HEK293 (cell line): ENCODE data around the gene CAD.

Experiments used
- CTCF ChIA-PET: fragments of 350-600 bp; formaldehyde crosslinking; extraction: SDS; loops from one replicate; lab custom pipeline; 2021; ENCODE audit warnings: antibody characterized with exemption; lab: Yijun Ruan, JAX
- POLR2A ChIA-PET: fragments of 300-600 bp; formaldehyde crosslinking; extraction: SDS; loops from one replicate; lab custom pipeline; 2020; ENCODE audit warnings: antibody characterized with exemption, inconsistent platforms; lab: Yijun Ruan, JAX
- H3K27ac ChIP-seq: fragments of 200-500 bp; sonication (Bioruptor generic); 2 replicates; pipeline ENCODE4 v1.5.1; 2014; ENCODE audit warnings: low read depth, low read length, control low read depth, inconsistent platforms; ENCODE audit errors: extremely low read depth
- H3K36me3 ChIP-seq, 2 experiments: fragments of 200-500 bp in 1 of 2; sonication (Bioruptor generic) in 1 of 2; 1 replicate in 1 of 2; 2 replicates in 1 of 2; pipeline ENCODE4 v1.5.1; 2014 to 2017; ENCODE audit warnings: inconsistent platforms in 2 of 2, low read length in 2 of 2; ENCODE audit not compliant: control insufficient read depth in 2 of 2, insufficient read depth in 1 of 2
- H3K4me1 ChIP-seq: fragments of 200-500 bp; sonication (Bioruptor generic); 2 replicates; pipeline ENCODE4 v1.5.1; 2014; ENCODE audit warnings: mild to moderate bottlenecking, low read length, inconsistent platforms; ENCODE audit not compliant: control insufficient read depth, insufficient read depth
- H3K4me3 ChIP-seq: 2 replicates; pipeline ENCODE4 v1.5.1; 2011; ENCODE audit warnings: low read depth, mild to moderate bottlenecking, control low read depth, low read length, moderate library complexity
- H3K9me3 ChIP-seq: fragments of 200-500 bp; sonication (Bioruptor generic); 2 replicates; pipeline ENCODE4 v1.5.1; 2014; ENCODE audit warnings: low read depth, low read length, inconsistent platforms; ENCODE audit not compliant: control insufficient read depth, insufficient read depth
- HOXC10 ChIP-seq: sonication (generic); formaldehyde crosslinking; IDR thresholded peaks from 2 replicates; pipeline ENCODE4 v1.8.1; 2023; ENCODE audit warnings: mild to moderate bottlenecking, missing genetic modification reagents
- MYNN ChIP-seq: fragments of 450-650 bp; formaldehyde crosslinking; IDR thresholded peaks from 2 replicates; pipeline ENCODE4 v1.5.1; 2016; ENCODE audit warnings: missing biosample characterization, missing genetic modification characterization, borderline replicate concordance
- ZIC2 ChIP-seq: fragments of 450-650 bp; formaldehyde crosslinking; IDR thresholded peaks from 2 replicates; pipeline ENCODE4 v1.5.1; 2016; ENCODE audit warnings: missing biosample characterization, missing genetic modification characterization
- ZNF157 ChIP-seq: fragments of 450-650 bp; formaldehyde crosslinking; IDR thresholded peaks from 2 replicates; pipeline ENCODE4 v1.5.1; 2016; ENCODE audit warnings: missing biosample characterization, missing genetic modification characterization
- ZNF16 ChIP-seq: fragments of 450-650 bp; formaldehyde crosslinking; IDR thresholded peaks from 2 replicates; pipeline ENCODE4 v1.5.1; 2016; ENCODE audit warnings: low read depth, missing biosample characterization, missing genetic modification characterization
- ZNF223 ChIP-seq: fragments of 450-650 bp; formaldehyde crosslinking; IDR thresholded peaks from 2 replicates; pipeline ENCODE4 v1.5.1; 2016; ENCODE audit warnings: missing biosample characterization, missing genetic modification characterization
- ZNF585B ChIP-seq: fragments of 450-650 bp; formaldehyde crosslinking; IDR thresholded peaks from 2 replicates; pipeline ENCODE4 v1.5.1; 2016; ENCODE audit warnings: missing biosample characterization, missing genetic modification characterization
- ZNF610 ChIP-seq: fragments of 450-650 bp; formaldehyde crosslinking; IDR thresholded peaks from 2 replicates; pipeline ENCODE4 v1.5.1; 2016; ENCODE audit warnings: missing biosample characterization, missing genetic modification characterization, borderline replicate concordance
- ZNF624 ChIP-seq: fragments of 450-650 bp; formaldehyde crosslinking; IDR thresholded peaks from 2 replicates; pipeline ENCODE4 v1.5.1; 2017; ENCODE audit warnings: missing biosample characterization, missing genetic modification characterization
- ZNF664 ChIP-seq: fragments of 450-650 bp; formaldehyde crosslinking; IDR thresholded peaks from 2 replicates; pipeline ENCODE4 v1.5.1; 2016; ENCODE audit warnings: missing biosample characterization, missing genetic modification characterization
- ZNF701 ChIP-seq: fragments of 450-650 bp; formaldehyde crosslinking; IDR thresholded peaks from 2 replicates; pipeline ENCODE4 v1.5.1; 2016; ENCODE audit warnings: missing biosample characterization, missing genetic modification characterization
- ZNF76 ChIP-seq: fragments of 450-650 bp; formaldehyde crosslinking; IDR thresholded peaks from 2 replicates; pipeline ENCODE4; 2016; ENCODE audit warnings: low read depth, missing biosample characterization, missing genetic modification characterization, borderline replicate concordance
- ZNF843 ChIP-seq: fragments of 450-650 bp; formaldehyde crosslinking; IDR thresholded peaks from 2 replicates; pipeline ENCODE4 v1.5.1; 2016; ENCODE audit warnings: missing biosample characterization, missing genetic modification characterization
- TF ChIP-seq, protein P1 (sequence below): fragments of 450-650 bp; IDR thresholded peaks from 2 replicates; pipeline ENCODE4 v1.5.1; 2018; ENCODE audit warnings: missing biosample characterization, missing genetic modification characterization
- TF ChIP-seq, protein P2 (sequence below): fragments of 450-650 bp; formaldehyde crosslinking; IDR thresholded peaks from 2 replicates; pipeline ENCODE4 v1.5.1; 2016; ENCODE audit warnings: missing biosample characterization, missing genetic modification characterization
- TF ChIP-seq, protein P3 (sequence below): fragments of 450-650 bp; formaldehyde crosslinking; IDR thresholded peaks from 2 replicates; pipeline ENCODE4; 2016; ENCODE audit warnings: missing biosample characterization, missing genetic modification characterization
- TF ChIP-seq, protein P4 (sequence below): fragments of 450-650 bp; formaldehyde crosslinking; IDR thresholded peaks from 2 replicates; pipeline ENCODE4 v1.5.1; 2016; ENCODE audit warnings: missing biosample characterization, missing genetic modification characterization, low read depth
- TF ChIP-seq, protein P5 (sequence below): fragments of 450-650 bp; formaldehyde crosslinking; IDR thresholded peaks from 2 replicates; pipeline ENCODE4 v1.5.1; 2016; ENCODE audit warnings: missing biosample characterization, missing genetic modification characterization

CAD gene

DNA sequence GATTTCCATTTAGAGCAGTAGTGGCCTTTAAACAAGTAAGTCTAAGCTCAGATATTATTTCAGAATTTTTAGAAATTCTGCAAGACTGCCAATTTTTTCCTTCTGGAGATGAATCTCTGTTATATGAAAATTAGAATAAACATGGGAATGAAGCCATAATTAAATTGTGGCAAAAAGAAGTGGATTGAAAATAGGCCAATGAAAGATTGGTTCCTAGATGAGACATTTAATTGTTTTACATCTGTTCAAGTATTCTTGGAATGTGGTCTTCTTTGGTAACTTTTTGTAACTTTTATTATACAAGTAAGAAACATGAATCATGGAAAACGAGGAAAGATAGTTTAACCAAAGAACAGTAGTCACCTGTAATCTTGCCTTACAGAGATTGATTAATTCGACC is 10.3 kb downstream of the CAD start (continued):
- TF ChIP-seq, protein P1, sequence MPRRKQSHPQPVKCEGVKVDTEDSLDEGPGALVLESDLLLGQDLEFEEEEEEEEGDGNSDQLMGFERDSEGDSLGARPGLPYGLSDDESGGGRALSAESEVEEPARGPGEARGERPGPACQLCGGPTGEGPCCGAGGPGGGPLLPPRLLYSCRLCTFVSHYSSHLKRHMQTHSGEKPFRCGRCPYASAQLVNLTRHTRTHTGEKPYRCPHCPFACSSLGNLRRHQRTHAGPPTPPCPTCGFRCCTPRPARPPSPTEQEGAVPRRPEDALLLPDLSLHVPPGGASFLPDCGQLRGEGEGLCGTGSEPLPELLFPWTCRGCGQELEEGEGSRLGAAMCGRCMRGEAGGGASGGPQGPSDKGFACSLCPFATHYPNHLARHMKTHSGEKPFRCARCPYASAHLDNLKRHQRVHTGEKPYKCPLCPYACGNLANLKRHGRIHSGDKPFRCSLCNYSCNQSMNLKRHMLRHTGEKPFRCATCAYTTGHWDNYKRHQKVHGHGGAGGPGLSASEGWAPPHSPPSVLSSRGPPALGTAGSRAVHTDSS (tag by site-specific recombination) = no peak

DNA sequence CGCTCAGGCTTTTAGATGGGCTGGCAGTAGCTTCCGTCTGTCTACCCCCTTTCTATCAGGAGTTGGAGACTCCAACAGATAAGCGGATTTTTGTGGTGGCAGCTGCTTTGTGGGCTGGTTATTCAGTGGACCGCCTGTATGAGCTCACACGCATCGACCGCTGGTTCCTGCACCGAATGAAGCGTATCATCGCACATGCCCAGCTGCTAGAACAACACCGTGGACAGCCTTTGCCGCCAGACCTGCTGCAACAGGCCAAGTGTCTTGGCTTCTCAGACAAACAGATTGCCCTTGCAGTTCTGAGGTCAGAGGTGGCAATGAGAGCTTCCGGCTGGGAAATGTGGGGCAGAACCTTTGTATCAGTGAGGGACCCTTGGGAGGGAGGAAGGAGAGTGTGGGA is 14.8 kb downstream of the CAD start:
- no peak for TF ChIP-seq HOXC10
- TF ChIP-seq, protein P2, sequence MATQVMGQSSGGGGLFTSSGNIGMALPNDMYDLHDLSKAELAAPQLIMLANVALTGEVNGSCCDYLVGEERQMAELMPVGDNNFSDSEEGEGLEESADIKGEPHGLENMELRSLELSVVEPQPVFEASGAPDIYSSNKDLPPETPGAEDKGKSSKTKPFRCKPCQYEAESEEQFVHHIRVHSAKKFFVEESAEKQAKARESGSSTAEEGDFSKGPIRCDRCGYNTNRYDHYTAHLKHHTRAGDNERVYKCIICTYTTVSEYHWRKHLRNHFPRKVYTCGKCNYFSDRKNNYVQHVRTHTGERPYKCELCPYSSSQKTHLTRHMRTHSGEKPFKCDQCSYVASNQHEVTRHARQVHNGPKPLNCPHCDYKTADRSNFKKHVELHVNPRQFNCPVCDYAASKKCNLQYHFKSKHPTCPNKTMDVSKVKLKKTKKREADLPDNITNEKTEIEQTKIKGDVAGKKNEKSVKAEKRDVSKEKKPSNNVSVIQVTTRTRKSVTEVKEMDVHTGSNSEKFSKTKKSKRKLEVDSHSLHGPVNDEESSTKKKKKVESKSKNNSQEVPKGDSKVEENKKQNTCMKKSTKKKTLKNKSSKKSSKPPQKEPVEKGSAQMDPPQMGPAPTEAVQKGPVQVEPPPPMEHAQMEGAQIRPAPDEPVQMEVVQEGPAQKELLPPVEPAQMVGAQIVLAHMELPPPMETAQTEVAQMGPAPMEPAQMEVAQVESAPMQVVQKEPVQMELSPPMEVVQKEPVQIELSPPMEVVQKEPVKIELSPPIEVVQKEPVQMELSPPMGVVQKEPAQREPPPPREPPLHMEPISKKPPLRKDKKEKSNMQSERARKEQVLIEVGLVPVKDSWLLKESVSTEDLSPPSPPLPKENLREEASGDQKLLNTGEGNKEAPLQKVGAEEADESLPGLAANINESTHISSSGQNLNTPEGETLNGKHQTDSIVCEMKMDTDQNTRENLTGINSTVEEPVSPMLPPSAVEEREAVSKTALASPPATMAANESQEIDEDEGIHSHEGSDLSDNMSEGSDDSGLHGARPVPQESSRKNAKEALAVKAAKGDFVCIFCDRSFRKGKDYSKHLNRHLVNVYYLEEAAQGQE (tag by site-specific recombination) = no peak
- TF ChIP-seq, protein P3, sequence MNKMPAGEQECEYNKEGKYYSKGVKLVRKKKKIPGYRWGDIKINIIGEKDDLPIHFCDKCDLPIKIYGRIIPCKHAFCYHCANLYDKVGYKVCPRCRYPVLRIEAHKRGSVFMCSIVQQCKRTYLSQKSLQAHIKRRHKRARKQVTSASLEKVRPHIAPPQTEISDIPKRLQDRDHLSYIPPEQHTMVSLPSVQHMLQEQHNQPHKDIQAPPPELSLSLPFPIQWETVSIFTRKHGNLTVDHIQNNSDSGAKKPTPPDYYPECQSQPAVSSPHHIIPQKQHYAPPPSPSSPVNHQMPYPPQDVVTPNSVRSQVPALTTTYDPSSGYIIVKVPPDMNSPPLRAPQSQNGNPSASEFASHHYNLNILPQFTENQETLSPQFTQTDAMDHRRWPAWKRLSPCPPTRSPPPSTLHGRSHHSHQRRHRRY (tag by site-specific recombination) = no peak
- ChIA-PET CTCF (interaction anchor here (1.2 kb wide), 1 partner anchor 92 kb away, joined by 3 read pairs; no protein-coding TSS in a partner anchor), POLR2A (interaction anchor here (1.5 kb wide), 1 partner anchor 31 kb away, joined by 3 read pairs; the partner anchor contains the start of gene SLC30A3)
- Histone ChIP-seq H3K9me3 (no peaks in the 10 kb centered on the region), H3K27ac (no peak overlapping the region), H3K36me3 (peaks cover 36 to 96% of the 10 kb centered on the region in 2 experiments), H3K4me3 (no peak overlapping the region), H3K4me1 (no peaks in the 10 kb centered on the region)

DNA sequence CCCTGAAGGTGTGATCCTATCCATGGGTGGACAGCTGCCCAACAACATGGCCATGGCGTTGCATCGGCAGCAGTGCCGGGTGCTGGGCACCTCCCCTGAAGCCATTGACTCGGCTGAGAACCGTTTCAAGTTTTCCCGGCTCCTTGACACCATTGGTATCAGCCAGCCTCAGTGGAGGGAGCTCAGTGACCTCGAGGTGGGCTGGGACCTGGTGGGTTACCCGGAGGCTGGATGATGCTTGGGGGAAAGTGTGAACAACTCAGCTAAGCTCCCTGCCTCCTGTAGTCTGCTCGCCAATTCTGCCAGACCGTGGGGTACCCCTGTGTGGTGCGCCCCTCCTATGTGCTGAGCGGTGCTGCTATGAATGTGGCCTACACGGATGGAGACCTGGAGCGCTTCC is 16.2 kb downstream of the CAD start:
- no peaks in the 10 kb centered on the region for H3K4me1 ChIP-seq
- no peak overlapping the region for H3K4me3 ChIP-seq
- CTCF ChIA-PET = interaction anchor here (0.6 to 1.5 kb wide), 2 partner anchors 18 to 175 kb away, joined by 3 to 5 read pairs; no protein-coding TSS in a partner anchor
- H3K36me3 ChIP-seq = peaks cover 25 to 96% of the 10 kb centered on the region in 2 experiments; a peak in 2 of 3 replicates
- H3K9me3 ChIP-seq = no peaks in the 10 kb centered on the region
- POLR2A ChIA-PET = no interaction called here
- H3K27ac ChIP-seq = no peak overlapping the region
- TF ChIP-seq, protein P3 (tag by site-specific recombination) = no peak
- TF ChIP-seq ZNF223 (tag by site-specific recombination) (no peak), ZNF585B (tag by site-specific recombination) (no peak), ZNF610 (tag by site-specific recombination) (no peak), ZIC2 (tag by site-specific recombination) (no peak), ZNF76 (tag by site-specific recombination) (no peak), ZNF701 (tag by site-specific recombination) (no peak), ZNF157 (tag by site-specific recombination) (no peak), ZNF843 (tag by site-specific recombination) (no peak), MYNN (tag by site-specific recombination) (no peak), ZNF16 (tag by site-specific recombination) (no peak), ZNF624 (tag by site-specific recombination) (no peak), ZNF664 (tag by site-specific recombination) (no peak)
- TF ChIP-seq, protein P4, sequence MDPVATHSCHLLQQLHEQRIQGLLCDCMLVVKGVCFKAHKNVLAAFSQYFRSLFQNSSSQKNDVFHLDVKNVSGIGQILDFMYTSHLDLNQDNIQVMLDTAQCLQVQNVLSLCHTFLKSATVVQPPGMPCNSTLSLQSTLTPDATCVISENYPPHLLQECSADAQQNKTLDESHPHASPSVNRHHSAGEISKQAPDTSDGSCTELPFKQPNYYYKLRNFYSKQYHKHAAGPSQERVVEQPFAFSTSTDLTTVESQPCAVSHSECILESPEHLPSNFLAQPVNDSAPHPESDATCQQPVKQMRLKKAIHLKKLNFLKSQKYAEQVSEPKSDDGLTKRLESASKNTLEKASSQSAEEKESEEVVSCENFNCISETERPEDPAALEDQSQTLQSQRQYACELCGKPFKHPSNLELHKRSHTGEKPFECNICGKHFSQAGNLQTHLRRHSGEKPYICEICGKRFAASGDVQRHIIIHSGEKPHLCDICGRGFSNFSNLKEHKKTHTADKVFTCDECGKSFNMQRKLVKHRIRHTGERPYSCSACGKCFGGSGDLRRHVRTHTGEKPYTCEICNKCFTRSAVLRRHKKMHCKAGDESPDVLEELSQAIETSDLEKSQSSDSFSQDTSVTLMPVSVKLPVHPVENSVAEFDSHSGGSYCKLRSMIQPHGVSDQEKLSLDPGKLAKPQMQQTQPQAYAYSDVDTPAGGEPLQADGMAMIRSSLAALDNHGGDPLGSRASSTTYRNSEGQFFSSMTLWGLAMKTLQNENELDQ (tag by site-specific recombination) = no peak
- TF ChIP-seq, protein P5, sequence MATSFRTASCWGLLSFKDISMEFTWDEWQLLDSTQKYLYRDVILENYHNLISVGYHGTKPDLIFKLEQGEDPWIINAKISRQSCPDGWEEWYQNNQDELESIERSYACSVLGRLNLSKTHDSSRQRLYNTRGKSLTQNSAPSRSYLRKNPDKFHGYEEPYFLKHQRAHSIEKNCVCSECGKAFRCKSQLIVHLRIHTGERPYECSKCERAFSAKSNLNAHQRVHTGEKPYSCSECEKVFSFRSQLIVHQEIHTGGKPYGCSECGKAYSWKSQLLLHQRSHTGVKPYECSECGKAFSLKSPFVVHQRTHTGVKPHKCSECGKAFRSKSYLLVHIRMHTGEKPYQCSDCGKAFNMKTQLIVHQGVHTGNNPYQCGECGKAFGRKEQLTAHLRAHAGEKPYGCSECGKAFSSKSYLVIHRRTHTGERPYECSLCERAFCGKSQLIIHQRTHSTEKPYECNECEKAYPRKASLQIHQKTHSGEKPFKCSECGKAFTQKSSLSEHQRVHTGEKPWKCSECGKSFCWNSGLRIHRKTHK = no peak
